Measurements from ENCODE around the gene ANO6. TPM values are rescaled to one million over a fixed set of nuclear protein-coding genes. Genes with fewer than 3 reads are reported as not detected.
A peak's percentile ranks its signal among the peaks of the same experiment; 100 is the strongest.

Gene ANO6
- total and polyA plus RNA-seq, 8 donors: 58.0 to 79.7 (median 66.1) TPM

GRCh38 chr12:45294906-45295305 lies 79.0 kb downstream of the ANO6 start:
- Histone ChIP-seq H3K27ac (no peak overlapping the region), H3K9me3 (no peaks in the 10 kb centered on the region), H3K4me1 (peaks cover 5 to 9% of the 10 kb centered on the region in 2 donors), H3K4me3 (no peak overlapping the region), H3K27me3 (no peaks in the 10 kb centered on the region), H3K36me3 (no peaks in the 10 kb centered on the region)
- intact Hi-C loops (cut with DNase I): no loop called here
- ATAC-seq (no peak), DNase-seq (no peak)
- TF ChIP-seq, protein P1, sequence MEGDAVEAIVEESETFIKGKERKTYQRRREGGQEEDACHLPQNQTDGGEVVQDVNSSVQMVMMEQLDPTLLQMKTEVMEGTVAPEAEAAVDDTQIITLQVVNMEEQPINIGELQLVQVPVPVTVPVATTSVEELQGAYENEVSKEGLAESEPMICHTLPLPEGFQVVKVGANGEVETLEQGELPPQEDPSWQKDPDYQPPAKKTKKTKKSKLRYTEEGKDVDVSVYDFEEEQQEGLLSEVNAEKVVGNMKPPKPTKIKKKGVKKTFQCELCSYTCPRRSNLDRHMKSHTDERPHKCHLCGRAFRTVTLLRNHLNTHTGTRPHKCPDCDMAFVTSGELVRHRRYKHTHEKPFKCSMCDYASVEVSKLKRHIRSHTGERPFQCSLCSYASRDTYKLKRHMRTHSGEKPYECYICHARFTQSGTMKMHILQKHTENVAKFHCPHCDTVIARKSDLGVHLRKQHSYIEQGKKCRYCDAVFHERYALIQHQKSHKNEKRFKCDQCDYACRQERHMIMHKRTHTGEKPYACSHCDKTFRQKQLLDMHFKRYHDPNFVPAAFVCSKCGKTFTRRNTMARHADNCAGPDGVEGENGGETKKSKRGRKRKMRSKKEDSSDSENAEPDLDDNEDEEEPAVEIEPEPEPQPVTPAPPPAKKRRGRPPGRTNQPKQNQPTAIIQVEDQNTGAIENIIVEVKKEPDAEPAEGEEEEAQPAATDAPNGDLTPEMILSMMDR (IDR thresholded peaks at IDR 0.05): no peak

DNA sequence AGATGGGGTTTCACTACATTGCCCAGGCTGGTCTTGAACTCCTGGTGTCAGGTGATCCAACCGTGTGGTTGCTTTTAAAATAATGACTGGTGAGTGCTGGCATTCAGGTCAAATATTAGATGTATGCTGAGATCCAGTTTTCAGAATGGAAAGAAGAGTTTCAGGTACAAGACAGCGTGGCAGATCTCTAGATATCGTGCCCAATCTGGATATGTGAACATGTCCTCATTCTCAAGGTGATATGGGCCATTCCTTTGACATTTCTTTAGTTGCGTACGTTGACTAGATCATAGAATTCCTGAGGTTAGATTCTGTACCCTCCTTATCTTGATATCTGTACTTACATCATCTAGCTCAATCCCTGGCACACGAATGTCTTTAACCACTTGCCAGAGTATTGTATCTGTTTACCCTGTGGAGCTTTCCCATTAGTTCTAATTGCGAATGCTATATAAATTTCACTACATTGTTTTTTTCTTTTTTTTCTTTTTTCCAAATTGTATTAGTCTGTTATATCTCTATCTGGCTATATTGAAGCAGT lies 80.2 kb downstream of the ANO6 start:
- no peaks in the 10 kb centered on the region for H3K36me3 ChIP-seq
- TF ChIP-seq, protein P1 (IDR thresholded peaks at IDR 0.05): no peak
- no peaks in the 10 kb centered on the region for H3K27me3 ChIP-seq
- no peak for ATAC-seq
- intact Hi-C loops (cut with DNase I): no loop called here
- DNase-seq: no peak
- H3K4me1 ChIP-seq: peaks cover 5 to 9% of the 10 kb centered on the region in 2 donors
- no peak overlapping the region for H3K4me3 ChIP-seq
- H3K27ac ChIP-seq: no peak overlapping the region
- no peaks in the 10 kb centered on the region for H3K9me3 ChIP-seq

DNA sequence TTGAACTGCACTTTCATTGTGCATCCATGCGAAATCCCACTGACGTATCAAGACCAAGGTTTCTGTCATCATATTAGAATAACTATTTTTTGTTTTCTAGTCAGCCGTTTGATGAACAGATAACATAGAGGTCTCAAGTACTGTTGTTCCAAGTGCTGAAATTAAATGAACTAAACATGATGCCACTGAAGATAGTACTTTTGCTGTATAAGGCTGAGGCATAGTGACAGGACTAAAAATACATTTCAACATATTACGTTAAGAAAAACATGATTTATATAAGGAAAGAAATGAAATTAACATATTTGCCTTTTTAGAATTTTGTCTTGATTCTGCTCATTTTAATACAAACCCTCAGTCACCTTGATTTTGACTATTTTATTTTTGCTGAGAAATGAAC lies 82.2 kb downstream of the ANO6 start:
- Histone ChIP-seq H3K36me3 (no peaks in the 10 kb centered on the region), H3K9me3 (no peaks in the 10 kb centered on the region), H3K27ac (no peak overlapping the region), H3K4me1 (peaks cover 5 to 6% of the 10 kb centered on the region in 2 donors), H3K27me3 (no peaks in the 10 kb centered on the region), H3K4me3 (no peak overlapping the region)
- DNase-seq (no peak), ATAC-seq (no peak)
- intact Hi-C loops (cut with DNase I): no loop called here
- TF ChIP-seq, protein P1 (IDR thresholded peaks at IDR 0.05): no peak

DNA sequence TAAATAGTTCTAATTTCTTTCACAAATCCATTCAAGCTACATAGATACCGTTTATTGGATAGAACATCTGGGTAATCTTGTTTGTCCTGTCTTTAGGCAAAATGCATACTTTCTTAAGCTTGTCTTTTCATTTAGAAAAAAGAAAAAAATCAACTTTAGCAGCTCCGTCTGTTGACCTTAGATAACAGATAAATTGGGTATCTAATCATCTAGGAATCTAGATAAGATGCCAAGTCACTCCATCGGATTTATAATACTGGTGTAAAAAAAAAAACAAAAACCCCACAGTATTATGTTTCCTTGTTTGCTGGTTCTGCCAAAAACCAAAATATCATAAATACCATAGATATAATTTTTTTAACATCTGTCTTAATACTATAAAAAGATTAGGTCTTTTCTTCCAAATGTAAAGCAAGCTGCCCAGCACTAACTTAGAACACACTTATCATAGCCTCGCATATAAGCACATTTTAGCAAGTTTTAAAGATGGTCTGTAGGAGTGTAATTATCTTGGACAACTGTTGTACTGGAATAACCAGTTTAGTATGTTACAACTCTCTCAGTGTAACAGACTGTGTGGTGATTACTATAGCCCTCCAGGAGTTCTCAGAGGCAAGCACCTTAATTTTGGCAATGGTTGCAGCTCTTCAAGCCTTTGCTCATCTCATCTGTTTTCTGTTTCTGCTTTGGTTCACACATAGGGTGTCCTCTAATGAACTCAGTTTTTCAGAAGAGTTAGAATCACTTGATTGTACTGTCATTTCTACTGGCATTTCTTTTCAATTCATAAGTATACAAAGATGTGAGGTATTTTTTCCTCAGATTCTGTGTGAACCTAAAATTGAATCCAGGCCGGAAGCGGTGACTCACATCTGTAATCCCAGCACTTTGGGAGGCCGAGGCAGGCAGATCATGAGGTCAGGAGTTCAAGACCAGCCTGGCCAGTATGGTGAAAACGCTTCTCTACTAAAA lies 83.1 kb downstream of the ANO6 start:
- Histone ChIP-seq H3K27ac (no peak overlapping the region), H3K9me3 (no peaks in the 10 kb centered on the region), H3K4me1 (peaks cover 5 to 6% of the 10 kb centered on the region in 2 donors), H3K27me3 (no peaks in the 10 kb centered on the region), H3K4me3 (no peak overlapping the region), H3K36me3 (peaks cover 0 to 4% of the 10 kb centered on the region in 2 donors)
- peak; percentile 86 for ATAC-seq
- TF ChIP-seq, protein P1 (IDR thresholded peaks at IDR 0.05): no peak
- intact Hi-C loops (cut with DNase I): no loop called here
- DNase-seq: peak in 1 of 4 donors; percentile 34
